Activated naive CD8-positive, alpha-beta T cell (primary cell): ENCODE data around the gene IMMP2L.

Experiments
- H3K27ac Mint-ChIP-seq: one replicate; pipeline ENCODE4 v1.8.0; 2021; ENCODE audit warnings: mixed read lengths
- H3K27me3 Mint-ChIP-seq: one replicate; pipeline ENCODE4 v1.8.0; 2021; ENCODE audit warnings: mixed read lengths
- H3K36me3 Mint-ChIP-seq: one replicate; pipeline ENCODE4 v1.8.0; 2021; ENCODE audit warnings: mixed read lengths
- H3K4me1 Mint-ChIP-seq: one replicate; pipeline ENCODE4 v1.8.0; 2021; ENCODE audit warnings: low read depth, mixed read lengths
- H3K4me3 Mint-ChIP-seq: one replicate; pipeline ENCODE4 v1.8.0; 2021; ENCODE audit warnings: mild to moderate bottlenecking, mixed read lengths
- H3K9me3 Mint-ChIP-seq: one replicate; pipeline ENCODE4 v1.8.0; 2021; ENCODE audit warnings: low read depth, mixed read lengths

IMMP2L gene

DNA sequence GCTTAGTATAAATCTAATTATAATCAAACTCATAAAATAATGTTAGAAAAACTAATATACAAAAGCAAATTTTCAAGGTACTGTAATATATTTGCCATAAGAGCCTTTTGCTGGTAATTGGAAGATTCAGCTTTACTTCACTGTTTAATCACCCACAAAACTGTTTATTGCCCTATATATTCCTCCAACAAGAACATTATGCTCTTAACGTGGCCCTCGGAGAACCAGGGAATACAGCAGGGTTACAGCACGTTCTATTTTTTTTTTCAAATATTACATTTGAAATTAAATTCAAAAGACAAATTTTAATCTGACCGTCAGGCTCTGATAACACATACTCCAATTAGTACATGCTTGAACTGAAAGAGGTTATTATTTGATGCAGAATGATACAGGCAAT is 807.6 kb downstream of the IMMP2L start:
- Mint-ChIP-seq H3K4me3 (no peak overlapping the region), H3K36me3 (peaks cover 4% of the 10 kb centered on the region), H3K9me3 (peaks cover 6% of the 10 kb centered on the region), H3K4me1 (no peaks in the 10 kb centered on the region), H3K27ac (no peak overlapping the region), H3K27me3 (no peaks in the 10 kb centered on the region)

- Mint-ChIP-seq H3K4me1 (no peaks in the 10 kb centered on the region), H3K4me3 (no peak overlapping the region), H3K27me3 (no peaks in the 10 kb centered on the region), H3K9me3 (peaks cover 17% of the 10 kb centered on the region), H3K27ac (no peak overlapping the region), H3K36me3 (peaks cover 13% of the 10 kb centered on the region)
These were observed 811.2 kb downstream of the IMMP2L start for GRCh38 chr7:110750931-110751605.

GRCh38 chr7:110733221-110733620 is 829.1 kb downstream of the IMMP2L start:
- Mint-ChIP-seq H3K27me3 (no peaks in the 10 kb centered on the region), H3K4me1 (peaks cover 8% of the 10 kb centered on the region), H3K4me3 (no peak overlapping the region)

GRCh38 chr7:110724811-110725210 is 837.5 kb downstream of the IMMP2L start:
- H3K4me1 Mint-ChIP-seq = no peaks in the 10 kb centered on the region
- H3K27me3 Mint-ChIP-seq = no peaks in the 10 kb centered on the region
- no peak overlapping the region for H3K27ac Mint-ChIP-seq
- no peaks in the 10 kb centered on the region for H3K9me3 Mint-ChIP-seq
- H3K36me3 Mint-ChIP-seq = peaks cover 11% of the 10 kb centered on the region
- no peak overlapping the region for H3K4me3 Mint-ChIP-seq

More at GRCh38 chr7:110733221-110733620, 829.1 kb downstream of the IMMP2L start:
- Mint-ChIP-seq H3K9me3 (peaks cover 4% of the 10 kb centered on the region), H3K36me3 (peaks cover 18% of the 10 kb centered on the region), H3K27ac (no peak overlapping the region)

- H3K9me3 Mint-ChIP-seq = no peaks in the 10 kb centered on the region
- H3K4me1 Mint-ChIP-seq = no peaks in the 10 kb centered on the region
- no peaks in the 10 kb centered on the region for H3K27me3 Mint-ChIP-seq
- peaks cover 10% of the 10 kb centered on the region for H3K36me3 Mint-ChIP-seq
- H3K27ac Mint-ChIP-seq = no peak overlapping the region
- H3K4me3 Mint-ChIP-seq = no peak overlapping the region
These were observed 840.9 kb downstream of the IMMP2L start for GRCh38 chr7:110721395-110721794.

- Mint-ChIP-seq H3K4me3 (no peak overlapping the region), H3K27me3 (no peaks in the 10 kb centered on the region), H3K9me3 (no peaks in the 10 kb centered on the region), H3K27ac (no peak overlapping the region), H3K4me1 (no peaks in the 10 kb centered on the region), H3K36me3 (peaks cover 10% of the 10 kb centered on the region)
These were observed 841.7 kb downstream of the IMMP2L start for GRCh38 chr7:110720626-110721025.

GRCh38 chr7:110719741-110720140 is 842.6 kb downstream of the IMMP2L start:
- Mint-ChIP-seq H3K9me3 (no peaks in the 10 kb centered on the region), H3K36me3 (peaks cover 11% of the 10 kb centered on the region), H3K4me1 (no peaks in the 10 kb centered on the region), H3K4me3 (no peak overlapping the region), H3K27me3 (no peaks in the 10 kb centered on the region), H3K27ac (no peak overlapping the region)

- Mint-ChIP-seq H3K27me3 (no peaks in the 10 kb centered on the region), H3K9me3 (no peaks in the 10 kb centered on the region), H3K4me1 (no peaks in the 10 kb centered on the region), H3K4me3 (no peak overlapping the region), H3K36me3 (peaks cover 11% of the 10 kb centered on the region), H3K27ac (no peak overlapping the region)
These were observed 843.6 kb downstream of the IMMP2L start for GRCh38 chr7:110718503-110719205.

DNA sequence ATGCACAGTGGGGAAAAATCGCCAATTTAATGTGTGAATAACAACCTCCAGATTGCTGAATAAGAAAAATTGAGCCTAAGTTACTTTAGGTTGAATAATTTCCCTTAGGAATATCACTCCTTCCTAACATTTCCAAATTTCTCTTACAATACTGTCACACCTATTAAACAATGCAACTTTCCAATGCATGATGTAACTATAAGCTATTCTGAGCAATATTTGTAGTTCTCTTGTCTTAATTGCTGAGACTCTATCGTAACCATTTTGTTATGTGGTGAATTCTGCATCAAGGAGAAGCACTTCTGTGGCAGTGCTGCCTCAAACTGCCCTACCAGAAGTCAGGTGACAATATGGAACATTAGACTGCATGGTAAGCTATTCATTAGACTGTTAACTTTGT is 858.1 kb downstream of the IMMP2L start:
- H3K36me3 Mint-ChIP-seq = peaks cover 2% of the 10 kb centered on the region
- H3K9me3 Mint-ChIP-seq = no peaks in the 10 kb centered on the region
- H3K27me3 Mint-ChIP-seq = no peaks in the 10 kb centered on the region
- H3K4me1 Mint-ChIP-seq = no peaks in the 10 kb centered on the region
- H3K27ac Mint-ChIP-seq = no peak overlapping the region
- H3K4me3 Mint-ChIP-seq = no peak overlapping the region

DNA sequence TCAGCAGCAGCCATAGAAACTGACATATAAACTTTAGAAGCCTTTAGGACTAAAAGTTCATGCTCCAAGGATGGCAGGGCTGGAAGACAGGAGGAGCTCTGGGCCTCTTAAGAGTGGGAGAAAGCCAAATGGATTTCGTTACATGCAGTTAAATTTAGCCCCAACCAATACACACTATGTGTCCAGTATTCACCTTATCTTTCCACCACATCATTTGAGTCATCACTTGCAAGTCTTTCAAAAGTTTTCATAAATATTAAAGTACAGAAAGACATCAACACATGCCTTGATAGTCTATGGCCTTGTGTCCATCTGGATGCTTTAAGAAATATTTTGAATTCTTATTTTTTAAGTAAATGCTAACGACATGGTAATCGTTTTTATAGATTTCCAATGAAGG is 863.7 kb downstream of the IMMP2L start:
- no peaks in the 10 kb centered on the region for H3K27me3 Mint-ChIP-seq
- peaks cover 7% of the 10 kb centered on the region for H3K36me3 Mint-ChIP-seq
- no peaks in the 10 kb centered on the region for H3K9me3 Mint-ChIP-seq
- no peaks in the 10 kb centered on the region for H3K4me1 Mint-ChIP-seq
- no peak overlapping the region for H3K27ac Mint-ChIP-seq
- no peak overlapping the region for H3K4me3 Mint-ChIP-seq

DNA sequence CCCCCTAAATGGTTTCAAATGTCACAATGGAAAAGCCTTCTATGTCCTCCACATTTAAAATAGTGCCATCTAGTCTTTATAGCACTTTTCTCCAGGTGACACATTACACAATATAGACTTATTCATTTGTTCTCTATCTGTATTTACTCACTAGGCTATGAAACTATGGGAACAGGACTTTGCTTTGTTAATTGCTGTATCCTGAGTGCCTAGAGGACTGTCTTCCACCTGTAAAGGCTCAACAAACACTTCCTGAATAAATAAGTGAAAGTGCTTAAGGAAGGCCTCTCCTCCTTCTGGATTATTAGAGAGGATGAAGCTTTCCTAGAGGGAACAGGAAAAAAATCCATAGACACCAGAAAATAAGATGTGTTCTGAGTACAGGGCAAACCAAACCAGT is 868.9 kb downstream of the IMMP2L start:
- no peaks in the 10 kb centered on the region for H3K4me1 Mint-ChIP-seq
- H3K27me3 Mint-ChIP-seq = no peaks in the 10 kb centered on the region
- H3K27ac Mint-ChIP-seq = no peak overlapping the region
- peaks cover 10% of the 10 kb centered on the region for H3K36me3 Mint-ChIP-seq
- no peaks in the 10 kb centered on the region for H3K9me3 Mint-ChIP-seq
- H3K4me3 Mint-ChIP-seq = no peak overlapping the region

GRCh38 chr7:110688908-110689307 is 873.4 kb downstream of the IMMP2L start:
- peaks cover 6% of the 10 kb centered on the region for H3K36me3 Mint-ChIP-seq
- no peaks in the 10 kb centered on the region for H3K27me3 Mint-ChIP-seq
- H3K4me1 Mint-ChIP-seq = no peaks in the 10 kb centered on the region
- no peaks in the 10 kb centered on the region for H3K9me3 Mint-ChIP-seq
- H3K4me3 Mint-ChIP-seq = no peak overlapping the region
- H3K27ac Mint-ChIP-seq = no peak overlapping the region

DNA sequence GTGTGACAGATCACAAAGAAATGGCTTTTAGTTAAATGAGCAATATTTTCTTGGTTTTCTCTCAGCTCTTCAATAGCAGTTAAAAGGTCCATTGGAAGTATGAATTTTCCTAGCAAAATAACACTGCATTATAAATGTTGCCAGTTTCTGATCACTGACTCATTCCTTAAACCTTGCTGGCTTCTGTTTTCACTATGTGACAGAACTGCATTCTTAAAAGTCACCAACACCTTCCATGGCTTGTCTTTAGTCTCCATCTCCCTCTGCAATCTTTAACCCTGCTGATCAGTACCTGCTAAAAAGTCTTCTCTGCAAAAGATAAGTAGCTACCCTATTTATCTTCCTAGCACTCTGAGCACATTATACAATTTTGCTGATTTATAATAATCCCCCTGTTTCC is 876.4 kb downstream of the IMMP2L start:
- no peaks in the 10 kb centered on the region for H3K27me3 Mint-ChIP-seq
- H3K4me3 Mint-ChIP-seq = no peak overlapping the region
- H3K4me1 Mint-ChIP-seq = peaks cover 2% of the 10 kb centered on the region
- H3K27ac Mint-ChIP-seq = no peak overlapping the region
- no peaks in the 10 kb centered on the region for H3K9me3 Mint-ChIP-seq
- H3K36me3 Mint-ChIP-seq = no peaks in the 10 kb centered on the region

DNA sequence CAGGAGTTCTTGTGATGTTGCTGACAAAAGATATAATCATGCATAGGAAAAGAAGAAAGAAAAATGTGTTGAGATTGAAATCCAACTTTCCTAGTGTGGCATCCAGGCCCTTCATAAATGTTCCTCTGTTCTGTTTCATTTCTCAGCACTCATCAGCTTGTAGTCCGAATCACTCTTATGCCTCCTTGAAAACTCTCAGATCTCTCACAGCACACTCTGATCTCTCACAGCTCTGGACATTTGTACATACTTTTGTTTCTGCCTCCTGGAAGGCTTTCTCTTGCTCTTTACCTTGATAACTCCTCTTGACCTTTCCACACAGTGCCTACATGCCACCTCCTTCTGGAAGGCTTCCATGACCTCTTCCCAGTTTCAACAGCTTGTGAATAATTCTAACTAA is 880.4 kb downstream of the IMMP2L start:
- Mint-ChIP-seq H3K36me3 (no peaks in the 10 kb centered on the region), H3K9me3 (no peaks in the 10 kb centered on the region), H3K27ac (no peak overlapping the region), H3K4me1 (peaks cover 2% of the 10 kb centered on the region), H3K27me3 (no peaks in the 10 kb centered on the region), H3K4me3 (no peak overlapping the region)

DNA sequence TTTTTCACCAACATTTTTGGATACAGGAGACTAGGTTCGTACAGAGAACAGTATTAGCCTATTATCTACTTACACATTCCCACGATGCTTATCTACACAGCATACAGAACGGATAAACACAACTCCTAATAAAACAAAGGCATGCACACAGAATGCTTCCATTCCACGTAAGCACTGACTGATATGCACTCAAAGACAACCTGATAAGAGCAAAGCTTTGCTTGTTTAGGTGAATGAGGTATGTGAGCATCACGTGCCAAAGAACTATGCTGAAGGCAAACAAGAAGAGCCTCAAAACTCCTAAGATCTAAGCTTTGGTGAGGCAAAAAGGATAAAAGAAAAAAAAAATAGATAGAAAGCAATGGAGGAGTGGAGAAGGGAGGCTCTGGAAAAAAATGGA is 884.9 kb downstream of the IMMP2L start:
- no peak overlapping the region for H3K27ac Mint-ChIP-seq

GRCh38 chr7:110676785-110677184 is 885.5 kb downstream of the IMMP2L start:
- Mint-ChIP-seq H3K36me3 (peaks cover 15% of the 10 kb centered on the region), H3K4me1 (no peaks in the 10 kb centered on the region), H3K9me3 (peaks cover 7% of the 10 kb centered on the region), H3K27me3 (no peaks in the 10 kb centered on the region), H3K4me3 (no peak overlapping the region), H3K27ac (no peak overlapping the region)

More for the DNA sequence above, 884.9 kb downstream of the IMMP2L start:
- Mint-ChIP-seq H3K4me3 (no peak overlapping the region), H3K36me3 (peaks cover 12% of the 10 kb centered on the region), H3K9me3 (peaks cover 7% of the 10 kb centered on the region), H3K4me1 (peaks cover 2% of the 10 kb centered on the region), H3K27me3 (no peaks in the 10 kb centered on the region)
